BLaER1 treated with 17β-estradiol and CSF1 and Interleukin-3, amounts not matched to agents 10 nM and 100 nM (cell line): ENCODE data around the gene CYP3A7.
"Not testable (repeated sequence)": the region's sequence is repeated elsewhere in the genome, so short reads cannot be mapped to it uniquely, and the experiment has no call there.

Experiments used
- H3K27ac ChIP-seq, 11 experiments: shearing (Covaris generic); formaldehyde crosslinking; 2 replicates each; pipeline ENCODE4 v1.8.1; 2022
- H3K27me3 ChIP-seq, 11 experiments: shearing (Covaris generic); formaldehyde crosslinking; 2 replicates each; pipeline ENCODE4 v1.8.1; 2022
- H3K36me3 ChIP-seq, 11 experiments: shearing (Covaris generic); formaldehyde crosslinking; 2 replicates each; pipeline ENCODE4 v1.8.1; 2022
- H3K4me1 ChIP-seq, 10 experiments: shearing (Covaris generic); formaldehyde crosslinking; 2 replicates each; pipeline ENCODE4 v1.8.1; 2022
- H3K4me2 ChIP-seq, 11 experiments: shearing (Covaris generic); formaldehyde crosslinking; 2 replicates each; pipeline ENCODE4 v1.8.1; 2022
- H3K4me3 ChIP-seq, 10 experiments: shearing (Covaris generic); formaldehyde crosslinking; 2 replicates each; pipeline ENCODE4 v1.8.1; 2022
- H3K9ac ChIP-seq, 11 experiments: shearing (Covaris generic); formaldehyde crosslinking; 2 replicates each; pipeline ENCODE4 v1.8.1; 2022
- H3K9me3 ChIP-seq, 11 experiments: shearing (Covaris generic); formaldehyde crosslinking; replicated peaks in 1 of 11; 2 replicates each; pipeline ENCODE4 v1.8.1; 2022
- H4K20me1 ChIP-seq, 11 experiments: shearing (Covaris generic); formaldehyde crosslinking; 2 replicates each; pipeline ENCODE4 v1.8.1; 2022
- Cebpa-rat ChIP-seq, 11 experiments: shearing (Covaris generic); IDR thresholded peaks; 2 replicates each; pipeline ENCODE4 v1.8.1; 2022

The CYP3A7 gene

GRCh38 chr7:99748846-99749579 lies 14.0 kb upstream of the CYP3A7 start:
- peaks cover 0 to 16% (median 13%) of the 10 kb centered on the region in 11 experiments; a peak in 18 of 22 replicates for H3K9me3 ChIP-seq
- no peaks in the 10 kb centered on the region for H4K20me1 ChIP-seq
- peaks cover 0 to 4% (median 0%) of the 10 kb centered on the region in 11 experiments; a peak in 3 of 22 replicates for H3K27me3 ChIP-seq
- TF ChIP-seq Cebpa-rat (IDR thresholded peaks at IDR 0.05): no peak
- H3K9ac ChIP-seq: no peak overlapping the region
- H3K27ac ChIP-seq: no peak overlapping the region
- no peaks in the 10 kb centered on the region for H3K4me1 ChIP-seq
- H3K4me3 ChIP-seq: no peak overlapping the region
- no peak overlapping the region for H3K4me2 ChIP-seq
- no peaks in the 10 kb centered on the region for H3K36me3 ChIP-seq

GRCh38 chr7:99746915-99747314 lies 11.9 kb upstream of the CYP3A7 start:
- H3K4me3 ChIP-seq, H3K4me2 ChIP-seq, H4K20me1 ChIP-seq, H3K27ac ChIP-seq, H3K27me3 ChIP-seq, H3K36me3 ChIP-seq, H3K9ac ChIP-seq, H3K4me1 ChIP-seq: not testable (repeated sequence)
- peaks cover 0 to 16% (median 13%) of the 10 kb centered on the region in 11 experiments; a peak in 18 of 22 replicates for H3K9me3 ChIP-seq

GRCh38 chr7:99745395-99745794 lies 10.4 kb upstream of the CYP3A7 start:
- peaks cover 0 to 17% (median 0%) of the 10 kb centered on the region in 10 experiments; a peak in 4 of 20 replicates for H3K4me1 ChIP-seq
- not testable (repeated sequence) for H4K20me1 ChIP-seq, H3K27me3 ChIP-seq, H3K4me3 ChIP-seq, H3K4me2 ChIP-seq, H3K9ac ChIP-seq, H3K36me3 ChIP-seq, H3K27ac ChIP-seq
- peaks cover 0 to 16% (median 13%) of the 10 kb centered on the region in 11 experiments; a peak in 18 of 22 replicates for H3K9me3 ChIP-seq

GRCh38 chr7:99742737-99743394 lies 7.9 kb upstream of the CYP3A7 start:
- Histone ChIP-seq H4K20me1 (no peaks in the 10 kb centered on the region), H3K4me3 (no peak overlapping the region), H3K27ac (no peak overlapping the region), H3K27me3 (no peaks in the 10 kb centered on the region), H3K36me3 (no peaks in the 10 kb centered on the region), H3K9me3 (peaks cover 0 to 16% (median 13%) of the 10 kb centered on the region in 11 experiments; a peak in 18 of 22 replicates), H3K4me1 (peaks cover 0 to 20% (median 0%) of the 10 kb centered on the region in 10 experiments; a peak in 4 of 20 replicates), H3K4me2 (no peak overlapping the region), H3K9ac (no peak overlapping the region)
- TF ChIP-seq Cebpa-rat (IDR thresholded peaks at IDR 0.05): no peak

- H4K20me1 ChIP-seq: no peaks in the 10 kb centered on the region
- peaks cover 0 to 16% (median 13%) of the 10 kb centered on the region in 11 experiments; a peak in 18 of 22 replicates for H3K9me3 ChIP-seq
- no peak for TF ChIP-seq Cebpa-rat (IDR thresholded peaks at IDR 0.05)
- no peak overlapping the region for H3K4me3 ChIP-seq
- no peak overlapping the region for H3K9ac ChIP-seq
- peak overlapping the region in 3 of 11 experiments; percentile 2 to 77 (median 39); a peak in 4 of 22 replicates for H3K4me2 ChIP-seq
- no peaks in the 10 kb centered on the region for H3K36me3 ChIP-seq
- H3K27ac ChIP-seq: peak overlapping the region in 1 of 11 experiments; percentile 24; a peak in 1 of 22 replicates
- peaks cover 0 to 25% (median 0%) of the 10 kb centered on the region in 10 experiments; a peak in 4 of 20 replicates for H3K4me1 ChIP-seq
- H3K27me3 ChIP-seq: no peaks in the 10 kb centered on the region
Measured at GRCh38 chr7:99741441-99741795, 6.4 kb upstream of the CYP3A7 start.

GRCh38 chr7:99740573-99741440 lies 5.8 kb upstream of the CYP3A7 start:
- H3K4me1 ChIP-seq: peaks cover 0 to 25% (median 0%) of the 10 kb centered on the region in 10 experiments; a peak in 4 of 20 replicates
- no peaks in the 10 kb centered on the region for H3K27me3 ChIP-seq
- H3K4me3 ChIP-seq: no peak overlapping the region
- no peak overlapping the region for H3K9ac ChIP-seq
- H3K27ac ChIP-seq: peak overlapping the region in 1 of 11 experiments; percentile 24; a peak in 2 of 22 replicates
- H3K9me3 ChIP-seq: peaks cover 0 to 12% (median 9%) of the 10 kb centered on the region in 11 experiments; a peak in 18 of 22 replicates
- H4K20me1 ChIP-seq: no peaks in the 10 kb centered on the region
- TF ChIP-seq Cebpa-rat (IDR thresholded peaks at IDR 0.05): no peak
- H3K36me3 ChIP-seq: no peaks in the 10 kb centered on the region
- peak overlapping the region in 3 of 11 experiments; percentile 2 to 77 (median 39); a peak in 4 of 22 replicates for H3K4me2 ChIP-seq

- no peak overlapping the region for H3K4me3 ChIP-seq
- no peaks in the 10 kb centered on the region for H4K20me1 ChIP-seq
- 0 out of 22 replicates have a peak overlapping the region, but pooled peaks of 1 of the 11 experiments have one; percentile 24 for H3K27ac ChIP-seq
- H3K4me1 ChIP-seq: peaks cover 0 to 25% (median 0%) of the 10 kb centered on the region in 10 experiments; a peak in 4 of 20 replicates
- no peaks in the 10 kb centered on the region for H3K27me3 ChIP-seq
- no peak for TF ChIP-seq Cebpa-rat (IDR thresholded peaks at IDR 0.05)
- no peak overlapping the region for H3K9ac ChIP-seq
- peaks cover 0 to 3% (median 1%) of the 10 kb centered on the region in 11 experiments; a peak in 10 of 22 replicates for H3K9me3 ChIP-seq
- H3K4me2 ChIP-seq: peak overlapping the region in 2 of 11 experiments; percentile 39 to 77; a peak in 2 of 22 replicates
- H3K36me3 ChIP-seq: no peaks in the 10 kb centered on the region
Measured at GRCh38 chr7:99739699-99740572, 4.9 kb upstream of the CYP3A7 start.

GRCh38 chr7:99737726-99738125 lies 2.7 kb upstream of the CYP3A7 start:
- no peaks in the 10 kb centered on the region for H4K20me1 ChIP-seq
- peaks cover 0 to 25% (median 0%) of the 10 kb centered on the region in 10 experiments; a peak in 4 of 20 replicates for H3K4me1 ChIP-seq
- H3K4me3 ChIP-seq: no peak overlapping the region
- H3K4me2 ChIP-seq: 0 out of 22 replicates have a peak overlapping the region, but pooled peaks of 1 of the 11 experiments have one; percentile 11
- H3K27me3 ChIP-seq: no peaks in the 10 kb centered on the region
- no peak for TF ChIP-seq Cebpa-rat (IDR thresholded peaks at IDR 0.05)
- no peaks in the 10 kb centered on the region for H3K36me3 ChIP-seq
- no peaks in the 10 kb centered on the region for H3K9me3 ChIP-seq
- no peak overlapping the region for H3K9ac ChIP-seq
- no peak overlapping the region for H3K27ac ChIP-seq

- H3K9me3 ChIP-seq, H4K20me1 ChIP-seq, H3K36me3 ChIP-seq, H3K4me3 ChIP-seq, H3K4me2 ChIP-seq, H3K27me3 ChIP-seq, H3K27ac ChIP-seq, H3K9ac ChIP-seq: not testable (repeated sequence)
- H3K4me1 ChIP-seq: peaks cover 0 to 21% (median 0%) of the 10 kb centered on the region in 10 experiments; a peak in 4 of 20 replicates
Measured at GRCh38 chr7:99736667-99737066, 1.7 kb upstream of the CYP3A7 start.
